RWPE2 (cell line): ENCODE measurements around the gene GFOD1.
A peak's percentile ranks its signal among the peaks of the same experiment; 100 is the strongest.

Experiments
- ATAC-seq: fragments of 200-7000 bp; cut with Tn5 transposase; 3 replicates; pipeline ENCODE4 v1.9.1; 2021; ENCODE audit warnings: low read depth
- DNase-seq: peaks from one replicate; pipeline ENCODE4 v3.0.0-alpha.2; 2020; ENCODE audit warnings: low spot score
- H3K27ac ChIP-seq: fragments of 450-650 bp; 2 replicates; pipeline ENCODE4 v1.5.1; 2017; ENCODE audit warnings: mild to moderate bottlenecking; ENCODE audit not compliant: poor library complexity, severe bottlenecking
- H3K27me3 ChIP-seq: fragments of 250-450 bp; sonication (Bioruptor Pico); 2 replicates; pipeline ENCODE4 v1.5.1; 2021; ENCODE audit warnings: mild to moderate bottlenecking, moderate library complexity; ENCODE audit not compliant: insufficient read depth, poor library complexity, severe bottlenecking
- H3K36me3 ChIP-seq: fragments of 250-450 bp; sonication (Bioruptor Pico); 2 replicates; pipeline ENCODE4 v1.5.1; 2020; ENCODE audit warnings: low read depth, mild to moderate bottlenecking, moderate library complexity
- H3K4me1 ChIP-seq: fragments of 250-450 bp; sonication (Bioruptor Pico); 2 replicates; pipeline ENCODE4 v1.5.1; 2021; ENCODE audit warnings: mild to moderate bottlenecking, moderate library complexity; ENCODE audit not compliant: insufficient read depth, poor library complexity, severe bottlenecking
- H3K4me3 ChIP-seq: fragments of 250-450 bp; sonication (Bioruptor Pico); 2 replicates; pipeline ENCODE4 v1.5.1; 2021; ENCODE audit warnings: mild to moderate bottlenecking, moderate library complexity; ENCODE audit not compliant: severe bottlenecking
- H3K9me3 ChIP-seq: fragments of 250-450 bp; sonication (Bioruptor Pico); 2 replicates; pipeline ENCODE4 v1.5.1; 2021; ENCODE audit warnings: mild to moderate bottlenecking, moderate library complexity; ENCODE audit not compliant: severe bottlenecking
- TF ChIP-seq, protein P1 (sequence below): fragments of 450-650 bp; IDR thresholded peaks from one replicate; pipeline ENCODE4 v1.5.1; 2017; ENCODE audit warnings: mild to moderate bottlenecking, moderate library complexity; ENCODE audit not compliant: poor library complexity, severe bottlenecking

The GFOD1 gene

DNA sequence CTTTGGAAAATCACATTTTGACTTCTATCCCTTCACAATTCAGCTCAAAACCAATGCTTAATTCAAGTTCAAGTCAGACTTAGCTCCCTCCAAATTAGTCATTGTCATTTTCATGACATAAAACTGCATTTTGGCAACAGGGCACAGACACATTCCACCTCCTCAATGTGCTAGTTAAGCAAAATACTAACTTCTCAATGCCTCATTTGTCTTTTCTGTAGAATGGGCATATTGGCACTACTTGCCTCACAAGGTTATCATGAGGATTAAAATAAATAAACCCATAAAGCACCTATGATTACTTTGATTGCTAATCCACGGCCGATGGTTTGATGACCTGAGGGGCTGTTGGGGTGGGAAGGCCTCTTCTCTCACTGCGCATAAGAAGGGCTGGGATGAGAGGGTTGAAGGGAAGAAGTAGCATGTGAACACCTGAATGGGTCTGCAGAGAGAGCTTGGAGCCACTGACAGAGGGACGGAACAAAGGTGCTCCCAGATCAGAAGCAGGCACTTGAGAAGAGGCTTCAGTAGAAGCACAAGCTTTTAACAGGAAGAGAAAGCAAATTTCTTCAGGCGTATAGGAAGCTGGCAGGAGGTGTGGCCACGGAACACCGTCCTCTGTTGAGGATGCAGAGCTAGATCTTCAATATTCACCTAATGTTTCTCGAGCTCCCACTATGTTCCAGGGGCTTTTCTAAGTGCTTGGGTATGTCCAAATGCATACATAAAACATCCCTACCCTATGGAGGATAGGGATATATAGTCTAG is 147.4 kb downstream of the GFOD1 start:
- Histone ChIP-seq H3K4me1 (no peaks in the 10 kb centered on the region), H3K36me3 (no peaks in the 10 kb centered on the region), H3K9me3 (no peaks in the 10 kb centered on the region), H3K4me3 (no peak overlapping the region), H3K27ac (no peak overlapping the region), H3K27me3 (no peaks in the 10 kb centered on the region)
- no peak for DNase-seq
- no peak for ATAC-seq
- TF ChIP-seq, protein P1, sequence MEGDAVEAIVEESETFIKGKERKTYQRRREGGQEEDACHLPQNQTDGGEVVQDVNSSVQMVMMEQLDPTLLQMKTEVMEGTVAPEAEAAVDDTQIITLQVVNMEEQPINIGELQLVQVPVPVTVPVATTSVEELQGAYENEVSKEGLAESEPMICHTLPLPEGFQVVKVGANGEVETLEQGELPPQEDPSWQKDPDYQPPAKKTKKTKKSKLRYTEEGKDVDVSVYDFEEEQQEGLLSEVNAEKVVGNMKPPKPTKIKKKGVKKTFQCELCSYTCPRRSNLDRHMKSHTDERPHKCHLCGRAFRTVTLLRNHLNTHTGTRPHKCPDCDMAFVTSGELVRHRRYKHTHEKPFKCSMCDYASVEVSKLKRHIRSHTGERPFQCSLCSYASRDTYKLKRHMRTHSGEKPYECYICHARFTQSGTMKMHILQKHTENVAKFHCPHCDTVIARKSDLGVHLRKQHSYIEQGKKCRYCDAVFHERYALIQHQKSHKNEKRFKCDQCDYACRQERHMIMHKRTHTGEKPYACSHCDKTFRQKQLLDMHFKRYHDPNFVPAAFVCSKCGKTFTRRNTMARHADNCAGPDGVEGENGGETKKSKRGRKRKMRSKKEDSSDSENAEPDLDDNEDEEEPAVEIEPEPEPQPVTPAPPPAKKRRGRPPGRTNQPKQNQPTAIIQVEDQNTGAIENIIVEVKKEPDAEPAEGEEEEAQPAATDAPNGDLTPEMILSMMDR: no peak

GRCh38 chr6:13338038-13338437 is 149.4 kb downstream of the GFOD1 start:
- Histone ChIP-seq H3K4me1 (no peaks in the 10 kb centered on the region), H3K9me3 (no peaks in the 10 kb centered on the region), H3K27ac (no peak overlapping the region), H3K36me3 (no peaks in the 10 kb centered on the region), H3K27me3 (no peaks in the 10 kb centered on the region), H3K4me3 (no peak overlapping the region)
- DNase-seq: no peak
- ATAC-seq: no peak
- TF ChIP-seq, protein P1: no peak

GRCh38 chr6:13336553-13336952 is 150.8 kb downstream of the GFOD1 start:
- ATAC-seq: peak; percentile 85
- Histone ChIP-seq H3K4me3 (no peak overlapping the region), H3K36me3 (no peaks in the 10 kb centered on the region)

GRCh38 chr6:13334953-13335352 is 152.4 kb downstream of the GFOD1 start:
- no peak for DNase-seq
- Histone ChIP-seq H3K4me1 (no peaks in the 10 kb centered on the region), H3K36me3 (no peaks in the 10 kb centered on the region), H3K27ac (no peak overlapping the region), H3K4me3 (no peak overlapping the region), H3K9me3 (no peaks in the 10 kb centered on the region), H3K27me3 (no peaks in the 10 kb centered on the region)
- TF ChIP-seq, protein P1: no peak
- peak; percentile 41; the same call in 1 of the 3 replicates for ATAC-seq

More at GRCh38 chr6:13336553-13336952, 150.8 kb downstream of the GFOD1 start:
- Histone ChIP-seq H3K27ac (no peak overlapping the region), H3K4me1 (no peaks in the 10 kb centered on the region), H3K27me3 (no peaks in the 10 kb centered on the region), H3K9me3 (no peaks in the 10 kb centered on the region)
- DNase-seq: no peak
- TF ChIP-seq, protein P1: peak; percentile 95

GRCh38 chr6:13332349-13332706 is 155.1 kb downstream of the GFOD1 start:
- no peak for DNase-seq

More at GRCh38 chr6:13332349-13332706, 155.1 kb downstream of the GFOD1 start:
- ATAC-seq: no peak
- H3K36me3 ChIP-seq: no peaks in the 10 kb centered on the region
- peaks cover under 1% of the 10 kb centered on the region for H3K4me1 ChIP-seq
- no peaks in the 10 kb centered on the region for H3K27me3 ChIP-seq
- no peaks in the 10 kb centered on the region for H3K9me3 ChIP-seq
- TF ChIP-seq, protein P1: no peak
- no peak overlapping the region for H3K4me3 ChIP-seq
- no peak overlapping the region for H3K27ac ChIP-seq
